Tibial nerve (tissue), 4 donors: ENCODE results near the gene ARAP1. TPM values are rescaled to one million over a fixed set of nuclear protein-coding genes. Genes with fewer than 3 reads are reported as not detected.

Experiments used
- DNase-seq, 2 donors: peaks; one replicate each; pipeline ENCODE4 v3.0.0-alpha.2; 2019; ENCODE audit warnings: low spot score in 2 of 2
- H3K27ac ChIP-seq, 4 donors: fragments of 200-600 bp; sonication (generic) in 3 of 4; one replicate each; pipeline ENCODE4 v1.5.1; 2017 to 2019; ENCODE audit warnings: mild to moderate bottlenecking in 1 of 4
- H3K27me3 ChIP-seq, 2 donors: fragments of 200-600 bp; sonication (generic) in 1 of 2; one replicate each; pipeline versions ENCODE4 v1.5.1 to v1.6.0; 2017 to 2019
- H3K36me3 ChIP-seq, 3 donors: fragments of 200-600 bp; sonication (generic); one replicate each; pipeline ENCODE4 v1.5.1; 2018 to 2019
- H3K4me1 ChIP-seq, 4 donors: fragments of 200-600 bp; sonication (generic) in 3 of 4; one replicate each; pipeline ENCODE4 v1.5.1; 2017 to 2019
- H3K4me3 ChIP-seq, 4 donors: fragments of 200-600 bp; sonication (generic) in 3 of 4; one replicate each; pipeline ENCODE4 v1.5.1; 2017 to 2019; ENCODE audit warnings: mild to moderate bottlenecking in 1 of 4, moderate library complexity in 1 of 4
- H3K9me3 ChIP-seq, 4 donors: fragments of 200-600 bp; sonication (generic) in 3 of 4; one replicate each; pipeline ENCODE4 v1.5.1; 2017 to 2019
- CTCF ChIP-seq, 5 experiments: fragments of 200-600 bp in 3 of 5; fragments of 450-650 bp in 2 of 5; sonication (generic) in 3 of 5; IDR thresholded peaks; one replicate each; pipeline ENCODE4 v1.5.1; 2016 to 2019; ENCODE audit warnings: antibody characterized with exemption in 5 of 5, mild to moderate bottlenecking in 3 of 5, moderate library complexity in 2 of 5
- EP300 ChIP-seq, 2 donors: sonication (generic); formaldehyde crosslinking; IDR thresholded peaks; one replicate each; pipeline ENCODE4 v1.6.1; 2017; ENCODE audit warnings: antibody characterized with exemption in 2 of 2, mild to moderate bottlenecking in 1 of 2
- POLR2A ChIP-seq, 2 donors: fragments of 450-650 bp; IDR thresholded peaks; one replicate each; pipeline ENCODE4 v1.6.1; 2017; ENCODE audit warnings: antibody characterized with exemption in 2 of 2, mild to moderate bottlenecking in 2 of 2, moderate library complexity in 2 of 2
- WGBS, 2 donors: methylation state at CpG; one replicate each; pipeline ENCODE4 v1.1.5; 2018; 5-methylcytosine and 5-hydroxymethylcytosine counted together
- total RNA-seq, 4 donors: library from RNA; depleted of rRNA; stranded (reverse); fragments of >200 nt; gene quantifications; one replicate each; pipeline ENCODE4 v1.1.0, GENCODE V29; 2016

Gene ARAP1
- total RNA-seq, 4 donors from 2014 or later = 104 to 151 (median 149) TPM

DNA sequence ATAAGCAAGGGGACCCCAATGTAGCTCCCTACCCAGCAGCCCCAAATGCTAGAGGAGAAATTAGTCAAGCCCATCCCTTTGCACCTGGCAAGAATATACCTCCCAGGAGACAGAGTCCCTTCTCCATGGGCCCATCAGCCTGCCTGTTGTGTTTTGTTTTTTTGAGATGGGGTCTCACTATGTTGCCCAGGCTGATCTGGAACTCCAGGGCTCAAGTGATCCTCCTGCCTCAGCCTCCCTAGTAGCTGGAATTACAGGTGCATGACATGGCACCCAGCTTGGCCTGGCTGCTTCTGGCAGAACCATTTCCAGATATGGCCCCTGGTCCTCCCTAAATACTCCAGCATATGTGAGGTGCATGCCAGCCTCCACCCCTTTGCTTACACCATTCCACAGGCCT is 100.1 kb downstream of the ARAP1 start:
- TF ChIP-seq EP300 (IDR thresholded peaks at IDR 0.05) (no peak), CTCF (IDR thresholded peaks at IDR 0.05) (no peak), POLR2A (IDR thresholded peaks at IDR 0.05) (no peak)
- Histone ChIP-seq H3K27me3 (no peaks in the 10 kb centered on the region), H3K36me3 (no peaks in the 10 kb centered on the region), H3K4me3 (no peak overlapping the region), H3K27ac (no peak overlapping the region), H3K4me1 (no peaks in the 10 kb centered on the region), H3K9me3 (no peaks in the 10 kb centered on the region)
- DNase-seq = no peak

DNA sequence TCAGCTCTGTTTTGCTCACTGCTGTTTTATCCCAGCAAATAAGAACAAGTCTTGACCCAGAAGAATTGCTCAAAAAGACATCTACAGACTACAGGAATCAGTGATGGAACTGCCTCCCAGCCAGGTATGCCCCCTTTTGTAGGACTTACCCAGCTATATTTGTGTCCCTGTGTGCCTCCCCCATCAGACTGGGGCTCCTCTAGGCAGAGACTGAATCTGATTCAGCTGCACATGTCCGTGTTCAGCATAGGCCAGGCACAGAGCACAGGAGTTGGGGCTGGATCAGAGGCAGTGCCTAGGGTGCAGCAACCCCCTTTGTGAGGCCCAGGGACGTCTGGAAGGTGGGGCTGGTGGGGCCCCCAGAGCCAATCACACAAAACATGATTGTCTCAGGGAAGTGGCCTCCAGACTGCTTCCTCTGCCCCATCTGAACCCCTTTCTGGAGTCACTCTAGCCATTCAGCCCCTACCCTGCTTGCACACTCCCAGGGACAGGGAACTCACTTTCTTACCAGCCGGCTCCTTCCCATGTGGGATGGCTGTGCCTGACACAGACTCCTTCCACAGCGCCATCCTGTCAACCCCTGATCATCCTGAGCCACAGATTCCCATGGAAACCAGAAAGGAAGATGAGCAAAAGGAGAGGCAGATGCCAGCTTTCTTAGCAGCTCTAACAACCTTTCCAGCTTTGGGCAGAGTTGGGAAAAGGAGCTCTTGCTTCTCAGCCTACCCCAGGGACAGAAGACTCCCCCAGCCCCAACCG is 102.8 kb downstream of the ARAP1 start:
- DNase-seq = no peak
- Histone ChIP-seq H3K36me3 (no peaks in the 10 kb centered on the region), H3K27ac (no peak overlapping the region), H3K4me3 (no peak overlapping the region), H3K4me1 (no peaks in the 10 kb centered on the region), H3K27me3 (no peaks in the 10 kb centered on the region), H3K9me3 (no peaks in the 10 kb centered on the region)
- 62 to 72% methylated on average over 5 of the region's 5 CpGs for WGBS, 2 donors
- no peak for TF ChIP-seq CTCF (IDR thresholded peaks at IDR 0.05)

DNA sequence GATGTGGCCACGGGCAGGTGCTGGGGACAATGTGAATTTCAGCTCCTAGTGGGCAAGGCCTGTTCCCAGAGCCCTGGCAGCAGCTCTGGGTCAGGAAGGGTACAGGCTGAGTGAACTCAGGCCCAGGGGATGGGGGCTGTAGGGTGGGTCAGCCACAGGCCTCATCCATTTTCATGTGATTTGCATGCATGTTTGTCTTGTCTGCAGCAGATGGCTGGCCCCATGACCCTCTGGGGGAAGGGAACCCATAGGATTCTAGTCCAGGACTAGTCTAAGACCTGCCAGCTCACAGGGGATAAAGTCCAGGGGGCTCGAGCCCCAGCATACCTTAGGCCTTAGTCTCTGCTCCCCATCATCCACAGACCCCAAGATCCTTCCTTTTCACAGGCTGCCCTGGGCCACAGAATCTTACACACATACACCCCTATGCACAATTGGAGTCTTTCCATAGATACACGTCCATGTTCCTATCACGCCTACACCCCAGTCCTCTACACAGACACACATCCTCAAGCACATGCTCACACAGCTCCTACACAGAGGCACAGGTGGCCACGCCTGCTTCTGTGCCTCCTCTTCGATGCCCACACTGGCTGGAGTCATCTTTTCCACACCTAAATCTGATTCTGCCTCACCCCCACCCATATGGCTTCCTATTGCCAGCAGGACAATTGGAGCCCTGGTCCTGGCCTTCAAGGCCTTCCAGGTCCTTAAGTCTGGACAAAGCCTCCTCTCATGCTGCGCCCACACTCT is 103.6 kb downstream of the ARAP1 start:
- no peak for TF ChIP-seq CTCF (IDR thresholded peaks at IDR 0.05)
- no peak for TF ChIP-seq POLR2A (IDR thresholded peaks at IDR 0.05)
- no peak for TF ChIP-seq EP300 (IDR thresholded peaks at IDR 0.05)
- Histone ChIP-seq H3K27me3 (no peaks in the 10 kb centered on the region), H3K4me3 (no peak overlapping the region), H3K4me1 (no peaks in the 10 kb centered on the region), H3K9me3 (no peaks in the 10 kb centered on the region), H3K27ac (no peak overlapping the region), H3K36me3 (no peaks in the 10 kb centered on the region)
- WGBS, 2 donors = 75 to 81% methylated on average over 7 of the region's 7 CpGs
- DNase-seq = no peak

DNA sequence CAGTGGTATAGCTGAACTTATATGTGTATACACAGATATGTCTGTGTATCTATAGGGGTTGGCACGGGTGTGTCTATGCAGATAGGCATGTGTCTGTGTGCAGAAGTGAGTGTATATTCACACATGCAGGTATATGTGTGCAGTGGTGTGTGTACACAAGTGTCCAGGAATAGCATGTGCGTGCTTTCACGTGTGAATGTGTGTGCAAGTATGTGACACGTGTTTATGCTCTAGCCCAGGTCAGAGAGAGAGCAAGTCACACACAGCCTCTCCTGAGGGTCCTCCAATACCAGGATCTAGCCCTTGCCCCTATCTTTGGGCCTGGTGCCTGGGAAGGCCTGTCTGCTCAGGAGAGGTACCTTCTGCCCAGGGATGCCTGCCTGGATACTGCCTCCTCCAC is 104.3 kb downstream of the ARAP1 start:
- H3K4me1 ChIP-seq = peaks cover 0 to 5% (median 2%) of the 10 kb centered on the region in 4 donors
- no peak for DNase-seq
- H3K4me3 ChIP-seq = no peak overlapping the region
- H3K9me3 ChIP-seq = no peaks in the 10 kb centered on the region
- no peaks in the 10 kb centered on the region for H3K27me3 ChIP-seq
- TF ChIP-seq EP300 (IDR thresholded peaks at IDR 0.05) = no peak
- no peak for TF ChIP-seq CTCF (IDR thresholded peaks at IDR 0.05)
- no peak for TF ChIP-seq POLR2A (IDR thresholded peaks at IDR 0.05)
- no peak overlapping the region for H3K27ac ChIP-seq
- whole genome bisulfite sequencing, 2 donors = 89 to 100% methylated on average over 4 of the region's 4 CpGs
- no peaks in the 10 kb centered on the region for H3K36me3 ChIP-seq

DNA sequence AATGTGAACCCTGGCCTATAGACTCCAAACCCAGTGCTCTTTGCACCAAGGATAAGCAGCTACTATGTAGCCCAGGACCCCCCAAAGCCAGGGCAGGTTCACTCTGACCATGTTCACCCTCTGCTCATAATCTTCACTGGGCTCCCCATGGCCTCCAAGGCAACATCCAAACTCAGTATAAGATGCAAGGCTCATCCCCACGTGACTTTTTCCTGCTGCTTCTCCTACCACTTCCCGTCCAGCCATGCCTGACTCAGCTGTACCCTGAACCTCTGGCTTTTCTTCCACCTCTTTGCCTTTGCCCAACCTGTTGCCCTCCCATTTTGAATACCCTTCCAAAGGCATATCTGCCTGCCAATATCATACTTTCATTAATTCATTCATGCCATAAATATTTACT is 105.7 kb downstream of the ARAP1 start:
- WGBS, 2 donors = 66 to 74% methylated on average over 2 of the region's 2 CpGs
- peaks cover 0 to 16% (median 11%) of the 10 kb centered on the region in 4 donors for H3K4me1 ChIP-seq
- H3K9me3 ChIP-seq = no peaks in the 10 kb centered on the region
- H3K36me3 ChIP-seq = no peaks in the 10 kb centered on the region
- H3K27me3 ChIP-seq = peaks cover 0 to 7% of the 10 kb centered on the region in 2 donors
- H3K4me3 ChIP-seq = no peak overlapping the region
- no peak overlapping the region for H3K27ac ChIP-seq
- TF ChIP-seq EP300 (IDR thresholded peaks at IDR 0.05) (no peak), POLR2A (IDR thresholded peaks at IDR 0.05) (no peak), CTCF (IDR thresholded peaks at IDR 0.05) (no peak)
- DNase-seq = no peak
